Uterus (tissue), 4 donors: ENCODE results near the gene IRF5. TPM values are rescaled to one million over a fixed set of nuclear protein-coding genes. Genes with fewer than 3 reads are reported as not detected.

Experiments used
- DNase-seq, 2 donors: peaks; one replicate each; pipeline ENCODE4 v3.0.0-alpha.2; 2019 to 2020
- H3K27ac ChIP-seq, 2 donors: fragments of 200-600 bp; sonication (generic); 1 replicate in 1 of 2; 2 replicates in 1 of 2; pipeline ENCODE4 v1.5.1; 2016 to 2018
- H3K27me3 ChIP-seq, 2 donors: fragments of 200-600 bp; sonication (generic); one replicate each; pipeline ENCODE4 v1.5.1; 2018 to 2019; ENCODE audit warnings: control low read depth in 1 of 2
- H3K36me3 ChIP-seq, 2 donors: fragments of 200-600 bp; sonication (generic); one replicate each; pipeline ENCODE4 v1.5.1; 2019; ENCODE audit warnings: control low read depth in 1 of 2
- H3K4me1 ChIP-seq, 2 donors: fragments of 200-600 bp; sonication (generic); one replicate each; pipeline ENCODE4 v1.5.1; 2018 to 2019; ENCODE audit warnings: control low read depth in 1 of 2
- H3K4me3 ChIP-seq, 2 donors: fragments of 200-600 bp; sonication (generic); 1 replicate in 1 of 2; 2 replicates in 1 of 2; pipeline ENCODE4 v1.5.1; 2018 to 2019; ENCODE audit warnings: mild to moderate bottlenecking in 1 of 2
- H3K9me3 ChIP-seq, 2 donors: fragments of 200-600 bp; sonication (generic); one replicate each; pipeline ENCODE4 v1.5.1; 2019; ENCODE audit warnings: control low read depth in 1 of 2
- CTCF ChIP-seq, 4 experiments: fragments of 200-600 bp in 2 of 4; fragments of 450-650 bp in 2 of 4; sonication (generic) in 2 of 4; IDR thresholded peaks; one replicate each; pipeline ENCODE4 v1.5.1; 2016 to 2019; ENCODE audit warnings: antibody characterized with exemption in 4 of 4, mild to moderate bottlenecking in 2 of 4, moderate library complexity in 1 of 4
- POLR2A ChIP-seq, 2 donors: fragments of 450-650 bp; IDR thresholded peaks; one replicate each; pipeline ENCODE4 v1.6.1; 2016; ENCODE audit warnings: antibody characterized with exemption in 2 of 2, mild to moderate bottlenecking in 1 of 2, moderate library complexity in 1 of 2
- intact Hi-C: fragments of 100-400 bp; cut with DNase I; formaldehyde crosslinking; loops from one replicate; pipeline ENCODE4 v1.15.1; 2023; ENCODE audit warnings: low total_unique reads
- total RNA-seq, 4 donors: library from RNA; depleted of rRNA in 3 of 4; stranded (reverse); fragments of >200 nt in 3 of 4; gene quantifications; one replicate each; pipeline versions ENCODE4 v1.1.0 to v1.2.4, GENCODE V29; 2014 to 2023
- donor health status: DM: yes; HTN: yes; CAD: no.

The IRF5 gene
- total RNA-seq, 4 donors from 2014 or later = 2.0 to 52.5 (median 4.5) TPM

- H3K9me3 ChIP-seq = no peaks in the 10 kb centered on the region
- no peaks in the 10 kb centered on the region for H3K4me1 ChIP-seq
- intact Hi-C loops = no loop called here
- H3K27me3 ChIP-seq = no peaks in the 10 kb centered on the region
- no peak overlapping the region for H3K4me3 ChIP-seq
- H3K36me3 ChIP-seq = no peaks in the 10 kb centered on the region
- DNase-seq = no peak
- no peak overlapping the region for H3K27ac ChIP-seq
- TF ChIP-seq POLR2A (IDR thresholded peaks at IDR 0.05) (no peak), CTCF (IDR thresholded peaks at IDR 0.05) (no peak)
Measured at GRCh38 chr7:128928882-128929788, 8.6 kb upstream of the IRF5 start.

- Histone ChIP-seq H3K4me3 (no peak overlapping the region), H3K36me3 (no peaks in the 10 kb centered on the region), H3K9me3 (no peaks in the 10 kb centered on the region), H3K27me3 (no peaks in the 10 kb centered on the region), H3K27ac (no peak overlapping the region), H3K4me1 (no peaks in the 10 kb centered on the region)
- intact Hi-C loops = no loop called here
- TF ChIP-seq POLR2A (IDR thresholded peaks at IDR 0.05) (no peak), CTCF (IDR thresholded peaks at IDR 0.05) (no peak)
- DNase-seq = no peak
Measured at GRCh38 chr7:128931190-128931798, 6.4 kb upstream of the IRF5 start.

- Histone ChIP-seq H3K36me3 (no peaks in the 10 kb centered on the region), H3K4me3 (no peak overlapping the region), H3K4me1 (no peaks in the 10 kb centered on the region), H3K9me3 (no peaks in the 10 kb centered on the region), H3K27me3 (no peaks in the 10 kb centered on the region), H3K27ac (no peak overlapping the region)
- TF ChIP-seq POLR2A (IDR thresholded peaks at IDR 0.05) (no peak), CTCF (IDR thresholded peaks at IDR 0.05) (no peak)
- no peak for DNase-seq
- intact Hi-C loops = no loop called here
Measured at GRCh38 chr7:128931965-128932861, 5.5 kb upstream of the IRF5 start.

- Histone ChIP-seq H3K27ac (no peak overlapping the region), H3K36me3 (no peaks in the 10 kb centered on the region), H3K9me3 (no peaks in the 10 kb centered on the region), H3K4me1 (peaks cover 0 to 4% of the 10 kb centered on the region in 2 donors), H3K4me3 (no peak overlapping the region), H3K27me3 (no peaks in the 10 kb centered on the region)
- TF ChIP-seq POLR2A (IDR thresholded peaks at IDR 0.05) = no peak
- TF ChIP-seq CTCF (IDR thresholded peaks at IDR 0.05) = no peak
- intact Hi-C loops = no loop called here
- DNase-seq = no peak
Measured at GRCh38 chr7:128932862-128933179, 4.9 kb upstream of the IRF5 start.
